ENCODE data around the gene MYL11. TPM values are rescaled to one million over a fixed set of nuclear protein-coding genes. Genes with fewer than 3 reads are reported as not detected.

Gene MYL11
- total RNA-seq, 1 experiment from 2014 or later = not detected

- Histone ChIP-seq H3K4me1 (ENCODE audit: control insufficient read depth, insufficient read depth, low read length) (peaks cover 20% of the 10 kb centered on the region), H3K27me3 (ENCODE audit: control insufficient read depth, insufficient read depth, low read length) (no peaks in the 10 kb centered on the region), H3K36me3 (ENCODE audit: control insufficient read depth, insufficient read depth, low read length) (no peaks in the 10 kb centered on the region; the same call in 1 of the 2 replicates), H3K4me3 (ENCODE audit: low read depth in 2 of 2, low read length in 2 of 2) (no peak overlapping the region), H3K27ac (ENCODE audit: low read length) (no peak overlapping the region), H3K9me3 (ENCODE audit: control insufficient read depth, insufficient read depth, low read depth, low read length) (no peaks in the 10 kb centered on the region)
- no peak for ATAC-seq
- ChIA-PET POLR2A (no interaction called here), CTCF (interaction anchor here (1.1 kb wide), 1 partner anchor 49 kb away, joined by 3 read pairs; no protein-coding TSS in a partner anchor)
- DNase-seq (ENCODE audit: low read depth, low spot score) = no peak
- no peak for TF ChIP-seq TCF7L2 (IDR thresholded peaks at IDR 0.05; ENCODE audit: low read depth, low read length)
- TF ChIP-seq, protein P1, sequence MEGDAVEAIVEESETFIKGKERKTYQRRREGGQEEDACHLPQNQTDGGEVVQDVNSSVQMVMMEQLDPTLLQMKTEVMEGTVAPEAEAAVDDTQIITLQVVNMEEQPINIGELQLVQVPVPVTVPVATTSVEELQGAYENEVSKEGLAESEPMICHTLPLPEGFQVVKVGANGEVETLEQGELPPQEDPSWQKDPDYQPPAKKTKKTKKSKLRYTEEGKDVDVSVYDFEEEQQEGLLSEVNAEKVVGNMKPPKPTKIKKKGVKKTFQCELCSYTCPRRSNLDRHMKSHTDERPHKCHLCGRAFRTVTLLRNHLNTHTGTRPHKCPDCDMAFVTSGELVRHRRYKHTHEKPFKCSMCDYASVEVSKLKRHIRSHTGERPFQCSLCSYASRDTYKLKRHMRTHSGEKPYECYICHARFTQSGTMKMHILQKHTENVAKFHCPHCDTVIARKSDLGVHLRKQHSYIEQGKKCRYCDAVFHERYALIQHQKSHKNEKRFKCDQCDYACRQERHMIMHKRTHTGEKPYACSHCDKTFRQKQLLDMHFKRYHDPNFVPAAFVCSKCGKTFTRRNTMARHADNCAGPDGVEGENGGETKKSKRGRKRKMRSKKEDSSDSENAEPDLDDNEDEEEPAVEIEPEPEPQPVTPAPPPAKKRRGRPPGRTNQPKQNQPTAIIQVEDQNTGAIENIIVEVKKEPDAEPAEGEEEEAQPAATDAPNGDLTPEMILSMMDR (IDR thresholded peaks at IDR 0.05) = no peak
- TF ChIP-seq REST (IDR thresholded peaks at IDR 0.05; ENCODE audit: insufficient read depth in 1 of 2, low read depth in 2 of 2, low read length in 1 of 2) = no peak
- TF ChIP-seq SIN3A (IDR thresholded peaks at IDR 0.05; ENCODE audit: borderline replicate concordance, insufficient read depth, low read depth, low read length) = no peak
- TF ChIP-seq POLR2AphosphoS5 (IDR thresholded peaks at IDR 0.05; ENCODE audit: low read depth, low read length) = no peak
- BruUV-seq (replicated peaks) = no TSS peak
- intact Hi-C loops (cut with micrococcal nuclease; ENCODE audit: unreplicated experiment) (no loop called here), in situ Hi-C loops (cut with HindIII; ENCODE audit: low pct_unique_long_range_greater_than_20kb, low sequenced_read_pairs) (no loop called here)
Observed at GRCh38 chr16:30359871-30360170, 14.8 kb upstream of the MYL11 start.

DNA sequence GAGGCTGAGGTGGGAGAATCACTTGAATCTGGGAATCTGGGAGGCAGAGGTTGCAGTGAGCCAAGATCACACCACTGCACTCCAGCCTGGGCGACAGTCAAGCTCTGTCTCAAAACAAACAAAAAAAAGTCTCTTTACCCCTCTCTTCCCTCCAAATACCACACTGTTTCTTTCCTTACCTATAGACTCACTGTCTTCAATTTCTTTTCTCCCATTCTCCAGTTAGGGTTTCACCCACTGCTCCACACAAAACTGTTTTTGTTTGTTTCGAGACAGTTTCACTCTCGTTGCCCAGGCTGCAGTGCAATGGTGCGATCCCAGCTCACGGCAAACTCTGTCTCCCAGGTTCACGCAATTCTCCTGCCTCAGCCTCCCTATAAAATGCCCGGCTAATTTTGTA is 13.4 kb upstream of the MYL11 start:
- no peaks in the 10 kb centered on the region for H3K27me3 ChIP-seq (ENCODE audit: control insufficient read depth, insufficient read depth, low read length)
- no TSS peak for BruUV-seq (replicated peaks)

More for the DNA sequence above, 13.4 kb upstream of the MYL11 start:
- Histone ChIP-seq H3K4me3 (ENCODE audit: low read depth in 2 of 2, low read length in 2 of 2) (no peak overlapping the region), H3K36me3 (ENCODE audit: control insufficient read depth, insufficient read depth, low read length) (peaks cover 6% of the 10 kb centered on the region), H3K9me3 (ENCODE audit: control insufficient read depth, insufficient read depth, low read depth, low read length) (no peaks in the 10 kb centered on the region), H3K27ac (ENCODE audit: low read length) (no peak overlapping the region), H3K4me1 (ENCODE audit: control insufficient read depth, insufficient read depth, low read length) (peaks cover 12% of the 10 kb centered on the region)
- TF ChIP-seq REST (IDR thresholded peaks at IDR 0.05; ENCODE audit: insufficient read depth in 1 of 2, low read depth in 2 of 2, low read length in 1 of 2) (no peak), SIN3A (IDR thresholded peaks at IDR 0.05; ENCODE audit: borderline replicate concordance, insufficient read depth, low read depth, low read length) (no peak)
- ATAC-seq = no peak
- in situ Hi-C loops (cut with HindIII; ENCODE audit: low pct_unique_long_range_greater_than_20kb, low sequenced_read_pairs) (no loop called here), intact Hi-C loops (cut with micrococcal nuclease; ENCODE audit: unreplicated experiment) (no loop called here)
- DNase-seq (ENCODE audit: low read depth, low spot score) = no peak
- ChIA-PET POLR2A (no interaction called here), CTCF (no interaction called here)
